PC-3 (cell line): ENCODE data around the gene CAPSL.

ENCODE experiments used
- CTCF ChIP-seq: fragments of 300-600 bp; sonication (generic); conservative IDR thresholded peaks from 2 replicates; pipeline ENCODE4 v1.5.1; 2017; ENCODE audit warnings: antibody characterized with exemption, low read depth, mild to moderate bottlenecking, low read length
- EZH2 ChIP-seq: fragments of 300-600 bp; sonication (generic); IDR thresholded peaks from one replicate; pipeline ENCODE4 v1.6.1; 2017; ENCODE audit warnings: antibody characterized with exemption, mild to moderate bottlenecking, low read length; ENCODE audit not compliant: unreplicated experiment

- TF ChIP-seq CTCF, result no peak
- no peak for TF ChIP-seq EZH2
These were observed 76.7 kb downstream of the CAPSL start for GRCh38 chr5:35861718-35862117.
